Neural crest cell (in vitro differentiated cells): ENCODE measurements around the gene CPXM2. TPM values are rescaled to one million over a fixed set of nuclear protein-coding genes. Genes with fewer than 3 reads are reported as not detected.

ENCODE experiments used
- DNase-seq: peaks from one replicate; pipeline ENCODE4 v3.0.0; 2021; ENCODE audit warnings: low read depth, mixed read lengths, low spot score
- H3K27ac Mint-ChIP-seq: one replicate; pipeline ENCODE4 v1.8.0; 2021; ENCODE audit warnings: mild to moderate bottlenecking, mixed read lengths; ENCODE audit not compliant: unreplicated experiment
- H3K27me3 Mint-ChIP-seq: 2 replicates; pipeline ENCODE4 v1.8.0; 2021; ENCODE audit warnings: low read depth, mild to moderate bottlenecking, mixed read lengths
- H3K36me3 Mint-ChIP-seq: 2 replicates; pipeline ENCODE4 v1.8.0; 2021; ENCODE audit warnings: low read depth, mild to moderate bottlenecking, mixed read lengths
- H3K4me1 Mint-ChIP-seq: 2 replicates; pipeline ENCODE4 v1.8.0; 2021; ENCODE audit warnings: mixed read lengths
- H3K4me3 Mint-ChIP-seq: one replicate; pipeline ENCODE4 v1.8.0; 2021; ENCODE audit warnings: mild to moderate bottlenecking, mixed read lengths
- H3K9me3 Mint-ChIP-seq: 2 replicates; pipeline ENCODE4 v1.8.0; 2021; ENCODE audit warnings: mixed read lengths
- CTCF ChIP-seq: fragments of 200-600 bp; sonication (generic); conservative IDR thresholded peaks from 2 replicates; pipeline ENCODE4 v1.5.0; 2021; ENCODE audit warnings: antibody characterized with exemption, mild to moderate bottlenecking
- total RNA-seq: library from RNA; stranded (reverse); gene quantifications from 2 replicates; pipeline ENCODE4 v1.2.1, GENCODE V29; 2021

The CPXM2 gene
- total RNA-seq, 1 donor from 2014 or later = not detected

GRCh38 chr10:123795196-123795780 lies 96.3 kb downstream of the CPXM2 start:
- Mint-ChIP-seq H3K36me3 (no peaks in the 10 kb centered on the region), H3K4me3 (no peak overlapping the region), H3K9me3 (peaks cover 5% of the 10 kb centered on the region), H3K27me3 (no peaks in the 10 kb centered on the region), H3K4me1 (peaks cover 2% of the 10 kb centered on the region), H3K27ac (peak overlapping the region; percentile 8)
- no peak for TF ChIP-seq CTCF
- no peak for DNase-seq

GRCh38 chr10:123792248-123792978 lies 99.2 kb downstream of the CPXM2 start:
- no peak for DNase-seq
- Mint-ChIP-seq H3K4me3 (no peak overlapping the region), H3K4me1 (no peaks in the 10 kb centered on the region), H3K36me3 (no peaks in the 10 kb centered on the region), H3K9me3 (peaks cover 5% of the 10 kb centered on the region), H3K27ac (no peak overlapping the region), H3K27me3 (peaks cover 2% of the 10 kb centered on the region)
- no peak for TF ChIP-seq CTCF

GRCh38 chr10:123790132-123790885 lies 101.3 kb downstream of the CPXM2 start:
- H3K4me3 Mint-ChIP-seq = no peak overlapping the region
- H3K4me1 Mint-ChIP-seq = no peaks in the 10 kb centered on the region
- H3K36me3 Mint-ChIP-seq = no peaks in the 10 kb centered on the region
- H3K27me3 Mint-ChIP-seq = peaks cover 2% of the 10 kb centered on the region
- no peak overlapping the region for H3K27ac Mint-ChIP-seq
- no peak for TF ChIP-seq CTCF
- DNase-seq = no peak
- H3K9me3 Mint-ChIP-seq = peaks cover 5% of the 10 kb centered on the region

DNA sequence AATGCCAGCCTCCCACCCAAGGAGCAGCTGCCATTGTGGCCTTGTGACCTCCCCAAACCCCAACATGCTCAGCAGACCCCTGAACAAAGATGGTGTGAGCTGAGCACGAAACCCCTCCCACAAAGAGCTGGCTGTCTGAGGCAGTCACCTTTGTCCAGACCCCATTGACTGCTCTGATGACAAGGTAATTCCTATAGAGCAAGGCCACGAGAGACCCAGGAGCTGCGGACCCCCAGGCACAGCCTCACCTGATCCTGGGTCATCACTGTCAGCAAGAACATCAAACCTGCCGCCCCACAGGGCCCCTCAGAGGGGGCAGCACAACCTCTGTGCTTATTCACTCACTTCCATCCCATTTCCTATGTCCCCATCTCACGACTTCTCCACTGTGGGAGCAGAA lies 102.6 kb downstream of the CPXM2 start:
- H3K27me3 Mint-ChIP-seq = peaks cover 2% of the 10 kb centered on the region
- H3K36me3 Mint-ChIP-seq = no peaks in the 10 kb centered on the region
- no peaks in the 10 kb centered on the region for H3K4me1 Mint-ChIP-seq
- no peak overlapping the region for H3K4me3 Mint-ChIP-seq
- TF ChIP-seq CTCF = no peak
- H3K9me3 Mint-ChIP-seq = peaks cover 5% of the 10 kb centered on the region
- peak overlapping the region; percentile 62 for H3K27ac Mint-ChIP-seq
- no peak for DNase-seq

DNA sequence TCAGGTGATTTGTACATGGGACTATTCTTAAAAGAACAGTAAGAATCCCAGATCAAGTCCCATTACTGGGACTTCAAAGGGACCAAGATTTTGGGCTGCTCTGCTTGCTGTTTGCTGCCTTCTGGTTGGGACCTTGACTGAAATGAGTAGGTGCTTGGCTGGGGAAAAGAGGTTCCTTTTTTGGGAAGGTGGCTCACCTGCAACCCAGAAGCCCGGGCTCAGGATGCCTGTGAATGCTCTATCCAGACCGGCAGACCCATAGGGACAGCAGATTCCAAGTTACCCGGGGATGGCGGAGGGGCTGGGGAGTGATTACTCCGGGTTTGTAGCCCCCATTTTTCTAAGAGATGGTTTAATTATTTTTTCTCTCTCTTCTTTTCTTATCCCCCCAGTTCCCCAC lies 104.0 kb downstream of the CPXM2 start:
- Mint-ChIP-seq H3K27ac (no peak overlapping the region), H3K4me3 (no peak overlapping the region), H3K36me3 (no peaks in the 10 kb centered on the region), H3K4me1 (peaks cover 3% of the 10 kb centered on the region), H3K27me3 (peaks cover 2% of the 10 kb centered on the region), H3K9me3 (peaks cover 5% of the 10 kb centered on the region)
- DNase-seq = no peak
- TF ChIP-seq CTCF = no peak
